MM.1S (cell line): ENCODE measurements around the gene LCN10.

Experiments
- CTCF ChIP-seq: fragments of 300-600 bp; sonication (generic); IDR thresholded peaks from 2 replicates; pipeline ENCODE4 v1.5.1; 2016; ENCODE audit warnings: antibody characterized with exemption, low read length, mixed read lengths
- EZH2 ChIP-seq: fragments of 300-600 bp; sonication (generic); optimal IDR thresholded peaks from 2 replicates; pipeline ENCODE3; 2017; ENCODE audit warnings: low read depth, mild to moderate bottlenecking, antibody characterized with exemption, low read length, mixed read lengths

- TF ChIP-seq CTCF: no peak
- TF ChIP-seq EZH2: no peak
These were observed 19.3 kb downstream of the LCN10 start for GRCh38 chr9:136723362-136723976.
